ENCODE measurements around the gene RASSF8. TPM values are rescaled to one million over a fixed set of nuclear protein-coding genes. Genes with fewer than 3 reads are reported as not detected.

Gene RASSF8
- total RNA-seq, 4 donors from 2014 or later: 13.1 to 332 (median 23.5) TPM

- intact Hi-C loops (cut with DNase I; ENCODE audit: low total_unique reads): no loop called here
- H3K27me3 ChIP-seq: no peaks in the 10 kb centered on the region
- peak overlapping the region in 2 of 4 donors; percentile 59 to 66 for H3K27ac ChIP-seq
- 82 to 100% methylated on average over 1 to 4 of the region's 4 CpGs for WGBS, 2 donors (ENCODE audit: low coverage in 1 of 2)
- H3K9me3 ChIP-seq: no peaks in the 10 kb centered on the region
- H3K4me1 ChIP-seq: peaks cover 0 to 14% (median 6%) of the 10 kb centered on the region in 4 donors
- H3K4me3 ChIP-seq: no peak overlapping the region
- no peak for DNase-seq
- H3K36me3 ChIP-seq: no peaks in the 10 kb centered on the region
- in situ Hi-C loops (cut with MboI; ENCODE audit: low pct_ligation_motif_present in 1 of 4, low pct_unique_long_range_greater_than_20kb in 1 of 4, low sequenced_read_pairs in 3 of 4): no loop called here
- TF ChIP-seq POLR2AphosphoS5 (IDR thresholded peaks at IDR 0.05) (no peak), POLR2A (IDR thresholded peaks at IDR 0.05) (no peak)
Observed at GRCh38 chr12:25983625-25984024, 25.1 kb downstream of the RASSF8 start.

GRCh38 chr12:25984759-25985158 is 26.3 kb downstream of the RASSF8 start:
- no peak for DNase-seq
- peaks cover 0 to 13% (median 4%) of the 10 kb centered on the region in 4 donors for H3K4me1 ChIP-seq
- peak overlapping the region in 3 of 4 donors; percentile 59 to 68 (median 64) for H3K27ac ChIP-seq
- WGBS, 2 donors (ENCODE audit: low coverage in 1 of 2): 74% methylated on average over 2 of the region's 2 CpGs; no CpG with 5 or more reads in 1 of the 2 donors
- no peak overlapping the region for H3K4me3 ChIP-seq
- in situ Hi-C loops (cut with MboI; ENCODE audit: low pct_ligation_motif_present in 1 of 4, low pct_unique_long_range_greater_than_20kb in 1 of 4, low sequenced_read_pairs in 3 of 4): no loop called here
- H3K27me3 ChIP-seq: no peaks in the 10 kb centered on the region
- no peaks in the 10 kb centered on the region for H3K9me3 ChIP-seq
- no peak for TF ChIP-seq EP300 (IDR thresholded peaks at IDR 0.05; ENCODE audit: low read depth)
- no peak for TF ChIP-seq POLR2AphosphoS5 (IDR thresholded peaks at IDR 0.05)
- TF ChIP-seq, protein P1, sequence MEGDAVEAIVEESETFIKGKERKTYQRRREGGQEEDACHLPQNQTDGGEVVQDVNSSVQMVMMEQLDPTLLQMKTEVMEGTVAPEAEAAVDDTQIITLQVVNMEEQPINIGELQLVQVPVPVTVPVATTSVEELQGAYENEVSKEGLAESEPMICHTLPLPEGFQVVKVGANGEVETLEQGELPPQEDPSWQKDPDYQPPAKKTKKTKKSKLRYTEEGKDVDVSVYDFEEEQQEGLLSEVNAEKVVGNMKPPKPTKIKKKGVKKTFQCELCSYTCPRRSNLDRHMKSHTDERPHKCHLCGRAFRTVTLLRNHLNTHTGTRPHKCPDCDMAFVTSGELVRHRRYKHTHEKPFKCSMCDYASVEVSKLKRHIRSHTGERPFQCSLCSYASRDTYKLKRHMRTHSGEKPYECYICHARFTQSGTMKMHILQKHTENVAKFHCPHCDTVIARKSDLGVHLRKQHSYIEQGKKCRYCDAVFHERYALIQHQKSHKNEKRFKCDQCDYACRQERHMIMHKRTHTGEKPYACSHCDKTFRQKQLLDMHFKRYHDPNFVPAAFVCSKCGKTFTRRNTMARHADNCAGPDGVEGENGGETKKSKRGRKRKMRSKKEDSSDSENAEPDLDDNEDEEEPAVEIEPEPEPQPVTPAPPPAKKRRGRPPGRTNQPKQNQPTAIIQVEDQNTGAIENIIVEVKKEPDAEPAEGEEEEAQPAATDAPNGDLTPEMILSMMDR (IDR thresholded peaks at IDR 0.05): no peak
- TF ChIP-seq POLR2A (IDR thresholded peaks at IDR 0.05): no peak
- H3K36me3 ChIP-seq: no peaks in the 10 kb centered on the region
- intact Hi-C loops (cut with DNase I; ENCODE audit: low total_unique reads): no loop called here

DNA sequence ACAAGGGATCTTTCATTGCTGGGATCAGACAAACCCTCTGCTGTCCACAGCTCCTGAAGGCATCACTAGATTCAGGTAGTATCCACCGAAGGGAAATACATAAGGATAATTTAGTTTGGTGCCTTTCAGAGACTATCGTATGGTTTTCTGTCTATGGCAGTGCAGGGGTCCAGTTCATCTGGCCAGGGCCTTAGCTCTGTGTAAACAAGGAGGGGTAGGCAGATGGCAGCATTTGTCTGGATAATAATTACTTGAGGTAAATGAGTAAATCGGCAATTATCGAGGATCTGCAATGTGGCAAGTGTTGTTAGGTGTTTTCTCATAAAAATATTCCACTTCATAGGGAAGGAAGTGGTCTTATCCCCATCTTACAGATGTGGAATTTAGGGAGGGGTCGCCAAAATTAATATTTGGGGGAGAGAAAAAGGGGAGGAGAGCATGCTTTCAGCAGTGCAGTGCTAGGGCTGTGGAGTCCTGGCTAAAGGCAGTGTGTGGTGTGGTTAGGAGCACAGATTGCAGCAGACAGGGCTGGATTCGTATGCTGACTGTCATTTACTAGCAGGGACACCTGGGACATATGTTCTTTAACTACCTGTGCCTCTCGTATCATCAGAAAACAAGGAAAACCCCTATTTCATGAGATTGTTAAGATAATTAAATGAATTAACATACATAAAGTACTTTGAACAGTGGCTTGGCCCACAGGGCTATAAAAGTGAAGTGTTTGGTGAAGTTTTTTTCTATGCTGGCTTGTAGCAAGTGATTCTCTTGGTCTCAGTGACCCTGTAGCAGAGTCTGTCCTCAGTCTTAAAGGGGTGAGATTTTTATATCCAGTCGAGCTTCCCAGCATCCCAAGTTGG is 27.1 kb downstream of the RASSF8 start:
- peaks cover 0 to 13% (median 4%) of the 10 kb centered on the region in 4 donors for H3K4me1 ChIP-seq
- no peak for DNase-seq

GRCh38 chr12:25986180-25986579 is 27.7 kb downstream of the RASSF8 start:
- Histone ChIP-seq H3K36me3 (no peaks in the 10 kb centered on the region), H3K9me3 (no peaks in the 10 kb centered on the region), H3K4me1 (peaks cover 0 to 13% (median 4%) of the 10 kb centered on the region in 4 donors), H3K27ac (peak overlapping the region in 3 of 4 donors; percentile 59 to 68 (median 64)), H3K27me3 (no peaks in the 10 kb centered on the region), H3K4me3 (no peak overlapping the region)
- in situ Hi-C loops (cut with MboI; ENCODE audit: low pct_ligation_motif_present in 1 of 4, low pct_unique_long_range_greater_than_20kb in 1 of 4, low sequenced_read_pairs in 3 of 4): no loop called here
- no peak for DNase-seq
- intact Hi-C loops (cut with DNase I; ENCODE audit: low total_unique reads): no loop called here
- TF ChIP-seq POLR2AphosphoS5 (IDR thresholded peaks at IDR 0.05) (no peak), EP300 (IDR thresholded peaks at IDR 0.05; ENCODE audit: low read depth) (no peak), POLR2A (IDR thresholded peaks at IDR 0.05) (no peak)
- TF ChIP-seq, protein P1 (IDR thresholded peaks at IDR 0.05): no peak

More for the DNA sequence above, 27.1 kb downstream of the RASSF8 start:
- H3K9me3 ChIP-seq: no peaks in the 10 kb centered on the region
- H3K27ac ChIP-seq: peak overlapping the region in 3 of 4 donors; percentile 59 to 68 (median 64)
- H3K27me3 ChIP-seq: no peaks in the 10 kb centered on the region
- WGBS, 2 donors (ENCODE audit: low coverage in 1 of 2): 43 to 63% methylated on average over 3 to 8 of the region's 8 CpGs
- no peak overlapping the region for H3K4me3 ChIP-seq
- no peak for TF ChIP-seq POLR2AphosphoS5 (IDR thresholded peaks at IDR 0.05)
- TF ChIP-seq, protein P1 (IDR thresholded peaks at IDR 0.05): no peak
- TF ChIP-seq POLR2A (IDR thresholded peaks at IDR 0.05): no peak
- no peak for TF ChIP-seq EP300 (IDR thresholded peaks at IDR 0.05; ENCODE audit: low read depth)
- H3K36me3 ChIP-seq: no peaks in the 10 kb centered on the region
- intact Hi-C loops (cut with DNase I; ENCODE audit: low total_unique reads) (no loop called here), in situ Hi-C loops (cut with MboI; ENCODE audit: low pct_ligation_motif_present in 1 of 4, low pct_unique_long_range_greater_than_20kb in 1 of 4, low sequenced_read_pairs in 3 of 4) (no loop called here)
